DND-41 (cell line): ENCODE results near the gene ANKRD12.

ENCODE experiments used
- CTCF ChIP-seq: IDR thresholded peaks from 2 replicates; pipeline ENCODE4 v1.5.1; 2012; ENCODE audit warnings: borderline replicate concordance, low read length, moderate library complexity, mild to moderate bottlenecking; ENCODE audit not compliant: poor library complexity, severe bottlenecking; ENCODE audit errors: extremely low read depth
- EZH2 ChIP-seq: IDR thresholded peaks from 3 replicates; pipeline ENCODE4 v1.6.1; 2012; ENCODE audit warnings: borderline replicate concordance, low read depth, mild to moderate bottlenecking, moderate library complexity, low read length, inconsistent platforms; ENCODE audit not compliant: severe bottlenecking

- TF ChIP-seq CTCF = no peak
- TF ChIP-seq EZH2 = no peak
Observed at GRCh38 chr18:9092665-9093064, 43.9 kb upstream of the ANKRD12 start.
